WI38 (cell line): ENCODE results near the gene WIPF2.
"Not testable (repeated sequence)": the region's sequence is repeated elsewhere in the genome, so short reads cannot be mapped to it uniquely, and the experiment has no call there.

Experiments used
- H3K4me3 ChIP-seq: 2 replicates; pipeline ENCODE4 v1.5.1; 2011; ENCODE audit warnings: low read depth, mild to moderate bottlenecking, control low read depth, low read length
- TF ChIP-seq, protein P1 (sequence below): IDR thresholded peaks from 2 replicates; pipeline ENCODE4 v1.5.1; 2012; ENCODE audit warnings: low read depth, mild to moderate bottlenecking, control low read depth, low read length

Gene WIPF2

DNA sequence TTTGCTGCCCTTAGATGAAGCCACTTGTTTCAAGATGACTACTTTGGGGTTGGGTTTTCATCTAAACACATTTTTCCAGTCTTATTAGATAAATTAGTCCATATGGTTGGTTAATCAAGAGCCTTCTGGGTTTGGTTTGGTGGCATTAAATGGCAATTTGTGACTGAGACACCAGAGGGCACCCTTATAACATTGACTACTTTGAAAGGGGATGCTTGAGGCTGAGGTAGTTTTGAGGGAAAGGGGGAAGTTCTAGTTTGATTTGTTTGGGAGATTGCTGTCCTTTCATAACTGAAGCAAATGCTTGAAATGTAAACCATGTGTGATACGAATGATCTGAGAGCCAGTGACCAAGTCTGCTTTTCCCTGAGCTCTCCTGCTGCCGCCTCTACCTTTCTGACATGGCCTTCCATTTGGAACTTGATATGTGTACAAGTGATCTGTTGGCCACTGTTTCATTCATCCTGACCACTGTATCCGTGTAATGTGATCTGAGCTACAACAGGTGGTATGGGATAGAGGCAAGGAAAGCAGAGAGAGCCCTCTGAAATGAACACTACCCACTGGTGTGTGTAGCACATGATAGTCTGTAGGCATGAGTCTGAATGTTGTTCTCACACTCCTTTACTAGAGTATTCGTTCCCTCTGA lies 84.0 kb downstream of the WIPF2 start:
- TF ChIP-seq, protein P1, sequence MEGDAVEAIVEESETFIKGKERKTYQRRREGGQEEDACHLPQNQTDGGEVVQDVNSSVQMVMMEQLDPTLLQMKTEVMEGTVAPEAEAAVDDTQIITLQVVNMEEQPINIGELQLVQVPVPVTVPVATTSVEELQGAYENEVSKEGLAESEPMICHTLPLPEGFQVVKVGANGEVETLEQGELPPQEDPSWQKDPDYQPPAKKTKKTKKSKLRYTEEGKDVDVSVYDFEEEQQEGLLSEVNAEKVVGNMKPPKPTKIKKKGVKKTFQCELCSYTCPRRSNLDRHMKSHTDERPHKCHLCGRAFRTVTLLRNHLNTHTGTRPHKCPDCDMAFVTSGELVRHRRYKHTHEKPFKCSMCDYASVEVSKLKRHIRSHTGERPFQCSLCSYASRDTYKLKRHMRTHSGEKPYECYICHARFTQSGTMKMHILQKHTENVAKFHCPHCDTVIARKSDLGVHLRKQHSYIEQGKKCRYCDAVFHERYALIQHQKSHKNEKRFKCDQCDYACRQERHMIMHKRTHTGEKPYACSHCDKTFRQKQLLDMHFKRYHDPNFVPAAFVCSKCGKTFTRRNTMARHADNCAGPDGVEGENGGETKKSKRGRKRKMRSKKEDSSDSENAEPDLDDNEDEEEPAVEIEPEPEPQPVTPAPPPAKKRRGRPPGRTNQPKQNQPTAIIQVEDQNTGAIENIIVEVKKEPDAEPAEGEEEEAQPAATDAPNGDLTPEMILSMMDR = peak; percentile 40; the same call in 1 of the 2 replicates
- H3K4me3 ChIP-seq = no peak overlapping the region

DNA sequence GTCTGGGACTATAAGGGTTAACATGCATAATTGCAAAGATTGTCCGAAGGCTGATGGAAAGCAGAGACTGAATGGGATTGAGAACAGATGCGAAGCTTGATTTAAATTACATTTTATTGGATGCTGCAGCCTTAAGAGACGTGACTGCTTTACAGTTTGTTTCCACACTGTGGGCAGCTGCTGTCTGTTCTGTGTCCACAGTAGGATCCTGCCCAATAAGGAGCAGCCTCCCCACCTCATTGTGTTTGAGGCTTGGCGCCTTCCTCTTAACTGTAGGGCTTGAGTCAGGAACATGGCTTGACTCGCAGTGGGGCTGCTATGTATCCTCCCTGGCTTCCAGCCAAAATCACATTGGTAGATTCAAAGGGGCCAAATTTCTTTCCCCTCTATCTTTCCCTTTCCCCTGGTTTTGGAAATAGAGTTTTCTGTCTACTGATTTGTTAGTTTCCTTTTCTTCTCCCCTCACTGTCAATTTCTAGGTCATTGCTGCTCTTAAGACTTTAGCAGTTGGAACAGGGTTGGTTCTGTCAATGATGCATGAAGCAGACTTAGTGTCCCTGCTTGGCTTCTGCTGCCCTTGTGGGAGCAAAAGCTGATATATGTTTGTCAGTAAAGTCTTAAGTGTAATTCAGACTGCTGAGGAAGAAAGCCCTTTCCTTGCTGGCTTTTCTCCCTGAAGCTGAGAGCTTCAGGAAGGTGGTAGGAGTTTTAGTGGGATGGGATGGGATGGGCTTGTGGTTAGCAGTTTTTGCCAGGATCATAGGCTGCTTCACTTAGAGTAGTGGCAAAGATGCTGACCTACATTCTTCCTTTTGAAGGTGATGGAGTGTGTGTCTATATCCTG lies 84.8 kb downstream of the WIPF2 start:
- TF ChIP-seq, protein P1 = no peak
- H3K4me3 ChIP-seq = no peak overlapping the region

DNA sequence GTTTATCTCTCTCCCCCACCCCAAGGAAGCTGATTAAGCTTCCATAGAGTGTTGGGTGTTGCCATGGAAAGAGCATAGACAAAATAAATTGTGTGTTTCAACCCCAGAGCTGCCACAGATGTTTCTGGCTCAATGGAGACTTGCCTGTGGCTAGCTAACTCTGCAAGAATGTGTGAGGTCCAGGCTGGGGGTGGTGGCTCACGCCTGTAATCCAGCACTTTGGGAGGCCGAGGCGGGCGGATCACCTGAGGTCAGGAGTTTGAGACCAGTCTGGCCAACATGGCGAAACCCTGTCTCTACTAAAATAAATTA lies 85.4 kb downstream of the WIPF2 start:
- H3K4me3 ChIP-seq = not testable (repeated sequence)

DNA sequence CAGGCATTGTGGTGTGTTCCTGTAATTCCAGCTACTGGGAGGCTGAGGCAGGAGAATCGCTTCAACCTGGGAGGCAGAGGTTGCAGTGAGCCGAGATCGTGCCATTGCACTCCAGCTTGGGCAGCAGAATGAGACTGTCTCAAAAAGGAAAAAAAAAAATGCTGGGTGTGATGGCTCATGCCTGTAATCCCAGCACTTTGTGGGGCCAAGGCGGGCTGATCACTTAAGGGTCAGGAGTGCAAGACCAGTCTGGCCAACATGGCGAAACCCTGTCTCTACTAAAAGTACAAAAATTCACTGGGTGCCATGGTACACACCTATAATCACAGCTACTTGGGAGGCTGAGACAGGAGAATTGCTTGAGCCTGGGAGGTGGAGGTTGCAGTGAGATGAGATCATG lies 85.8 kb downstream of the WIPF2 start:
- H3K4me3 ChIP-seq = not testable (repeated sequence)

DNA sequence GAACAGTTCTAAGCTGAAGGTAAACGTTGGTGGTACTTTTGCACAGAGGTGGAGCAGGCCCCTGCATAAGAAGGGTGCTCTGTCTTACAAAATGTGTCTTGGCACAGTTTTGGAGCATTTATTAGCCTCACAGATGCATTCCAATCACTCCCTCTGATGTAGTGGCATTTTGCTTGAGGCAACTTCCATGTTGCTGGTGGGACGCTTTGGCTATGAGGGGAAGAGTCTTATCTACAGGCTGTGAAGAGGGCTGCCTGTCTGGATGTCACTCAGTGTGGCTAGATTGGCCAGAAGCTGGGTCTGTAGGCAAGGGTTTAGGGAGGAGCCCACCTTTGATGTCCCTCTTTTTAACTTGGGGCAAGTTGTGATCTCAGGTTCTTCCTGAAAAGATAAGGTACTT lies 87.3 kb downstream of the WIPF2 start:
- H3K4me3 ChIP-seq = no peak overlapping the region
- TF ChIP-seq, protein P1 = no peak

DNA sequence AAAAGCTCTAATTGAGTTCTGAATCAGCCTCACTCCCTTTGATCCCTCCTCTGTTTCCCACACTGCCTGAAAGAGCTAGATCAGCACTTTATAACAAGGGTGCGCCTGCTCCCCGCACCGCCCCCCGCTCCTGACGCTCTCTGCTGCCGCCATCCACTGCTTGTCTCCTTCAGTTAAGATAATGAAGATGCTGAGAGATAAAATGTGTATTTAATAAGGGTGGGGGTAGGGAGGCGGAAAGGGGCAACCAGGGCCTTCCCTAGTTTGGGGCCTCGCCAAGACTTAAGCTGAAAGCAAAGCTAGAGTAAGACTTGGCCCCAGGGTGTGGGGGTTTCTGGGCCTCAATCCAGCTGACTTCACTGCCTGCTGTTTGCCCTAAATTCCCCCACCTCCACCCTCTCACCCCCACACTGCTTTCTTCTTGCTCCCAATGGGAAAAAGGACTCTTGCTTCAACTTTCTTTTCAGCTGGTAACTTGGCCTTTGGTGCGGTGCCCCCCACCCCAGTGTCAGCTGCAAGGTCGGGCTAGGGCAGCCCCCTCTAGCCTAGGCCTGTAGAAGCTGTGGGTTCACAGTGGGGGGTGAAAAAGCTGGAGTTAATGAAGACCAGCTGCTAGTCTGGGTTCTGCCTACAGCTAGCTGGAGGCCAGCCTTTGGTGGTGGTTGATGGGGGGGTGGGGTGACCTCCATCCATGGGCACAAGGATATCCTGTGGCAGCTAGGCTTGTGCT lies 88.1 kb downstream of the WIPF2 start:
- no peak overlapping the region for H3K4me3 ChIP-seq
- TF ChIP-seq, protein P1 = no peak

DNA sequence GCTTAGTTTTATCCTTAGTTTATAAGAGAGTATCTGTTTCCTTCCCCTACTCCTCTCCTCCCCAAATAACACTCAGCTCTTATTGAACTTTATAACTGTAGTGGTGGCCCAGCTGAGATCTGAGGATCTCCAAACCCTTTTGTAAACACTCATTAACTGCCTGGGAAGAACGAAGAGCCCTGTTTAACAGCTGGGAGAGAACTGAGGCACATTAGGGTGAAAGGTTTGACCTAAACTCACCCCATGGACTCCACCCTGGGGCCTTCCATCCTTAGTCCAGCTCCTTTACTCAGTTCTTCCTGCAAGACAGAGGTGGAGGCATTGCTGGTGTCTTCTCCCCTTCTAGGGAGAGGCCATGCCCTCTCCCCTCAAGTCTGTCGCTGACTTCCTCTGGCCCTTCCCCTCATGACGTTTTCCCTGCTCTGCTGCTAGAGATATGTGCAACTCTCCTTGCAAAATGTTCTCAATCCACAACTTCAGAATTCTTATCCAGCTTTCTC lies 88.7 kb downstream of the WIPF2 start:
- TF ChIP-seq, protein P1 = no peak
- no peak overlapping the region for H3K4me3 ChIP-seq
